ENCODE measurements around the gene C5orf46. TPM values are rescaled to one million over a fixed set of nuclear protein-coding genes. Genes with fewer than 3 reads are reported as not detected.

C5orf46 gene
- total and polyA plus RNA-seq, 8 donors = not detected

GRCh38 chr5:147854894-147855773, 51.2 kb downstream of the C5orf46 start:
- H3K9me3 ChIP-seq = no peaks in the 10 kb centered on the region
- DNase-seq = no peak
- no peak for TF ChIP-seq CTCF (IDR thresholded peaks at IDR 0.05)
- TF ChIP-seq EP300 (IDR thresholded peaks at IDR 0.05) = no peak
- TF ChIP-seq POLR2AphosphoS5 (IDR thresholded peaks at IDR 0.05) = no peak
- TF ChIP-seq POLR2A (IDR thresholded peaks at IDR 0.05) = no peak
- WGBS, 5 donors = 69 to 74% (median 70%) methylated on average over 11 of the region's 11 CpGs
- H3K4me3 ChIP-seq = no peak overlapping the region
- H3K27me3 ChIP-seq = no peaks in the 10 kb centered on the region
- intact Hi-C loops (cut with DNase I; ENCODE audit: low total_unique reads) = no loop called here
- H3K27ac ChIP-seq = no peak overlapping the region
- peaks cover 0 to 13% (median 6%) of the 10 kb centered on the region in 4 donors for H3K4me1 ChIP-seq
- H3K36me3 ChIP-seq = no peaks in the 10 kb centered on the region

- intact Hi-C loops (cut with DNase I; ENCODE audit: low total_unique reads) = no loop called here
- no peak overlapping the region for H3K4me3 ChIP-seq
- H3K27me3 ChIP-seq = no peaks in the 10 kb centered on the region
- no peak for TF ChIP-seq POLR2A (IDR thresholded peaks at IDR 0.05)
- TF ChIP-seq CTCF (IDR thresholded peaks at IDR 0.05) = no peak
- no peak for TF ChIP-seq EP300 (IDR thresholded peaks at IDR 0.05)
- no peak for TF ChIP-seq POLR2AphosphoS5 (IDR thresholded peaks at IDR 0.05)
- H3K36me3 ChIP-seq = no peaks in the 10 kb centered on the region
- H3K27ac ChIP-seq = no peak overlapping the region
- H3K4me1 ChIP-seq = peaks cover 0 to 9% (median 4%) of the 10 kb centered on the region in 4 donors
- H3K9me3 ChIP-seq = no peaks in the 10 kb centered on the region
- no peak for DNase-seq
- whole genome bisulfite sequencing, 5 donors = 70 to 87% (median 83%) methylated on average over 3 of the region's 3 CpGs
These were observed 52.0 kb downstream of the C5orf46 start for GRCh38 chr5:147854331-147854730.

GRCh38 chr5:147853372-147853987, 52.9 kb downstream of the C5orf46 start:
- Histone ChIP-seq H3K4me3 (no peak overlapping the region), H3K4me1 (peaks cover 0 to 9% (median 4%) of the 10 kb centered on the region in 4 donors), H3K27ac (no peak overlapping the region), H3K27me3 (no peaks in the 10 kb centered on the region), H3K9me3 (no peaks in the 10 kb centered on the region), H3K36me3 (no peaks in the 10 kb centered on the region)
- no peak for DNase-seq
- TF ChIP-seq POLR2AphosphoS5 (IDR thresholded peaks at IDR 0.05) = no peak
- TF ChIP-seq CTCF (IDR thresholded peaks at IDR 0.05) = no peak
- no peak for TF ChIP-seq POLR2A (IDR thresholded peaks at IDR 0.05)
- no peak for TF ChIP-seq EP300 (IDR thresholded peaks at IDR 0.05)
- intact Hi-C loops (cut with DNase I; ENCODE audit: low total_unique reads) = no loop called here
- WGBS, 5 donors = 57 to 67% (median 63%) methylated on average over 3 of the region's 3 CpGs

- no peak overlapping the region for H3K27ac ChIP-seq
- H3K9me3 ChIP-seq = no peaks in the 10 kb centered on the region
- TF ChIP-seq POLR2AphosphoS5 (IDR thresholded peaks at IDR 0.05) = no peak
- TF ChIP-seq CTCF (IDR thresholded peaks at IDR 0.05) = no peak
- no peak for TF ChIP-seq EP300 (IDR thresholded peaks at IDR 0.05)
- no peak for TF ChIP-seq POLR2A (IDR thresholded peaks at IDR 0.05)
- peaks cover 0 to 3% (median 0%) of the 10 kb centered on the region in 4 donors for H3K4me1 ChIP-seq
- no peaks in the 10 kb centered on the region for H3K36me3 ChIP-seq
- intact Hi-C loops (cut with DNase I; ENCODE audit: low total_unique reads) = no loop called here
- no peak for DNase-seq
- H3K27me3 ChIP-seq = no peaks in the 10 kb centered on the region
- 57 to 78% (median 69%) methylated on average over 3 of the region's 3 CpGs for WGBS, 5 donors
- no peak overlapping the region for H3K4me3 ChIP-seq
These were observed 54.0 kb downstream of the C5orf46 start for GRCh38 chr5:147852365-147852764.
